Right lobe of liver (tissue), 4 donors: ENCODE data around the gene BPTF.
"Not testable (repeated sequence)": the region's sequence is repeated elsewhere in the genome, so short reads cannot be mapped to it uniquely, and the experiment has no call there.

ENCODE experiments used
- POLR2A ChIP-seq: fragments of 450-650 bp; IDR thresholded peaks from one replicate; pipeline ENCODE4 v1.6.1; 2017; ENCODE audit warnings: antibody characterized with exemption, mild to moderate bottlenecking
- TF ChIP-seq, protein P1 (sequence below), 4 donors: fragments of 200-600 bp in 3 of 4; fragments of 450-650 bp in 1 of 4; IDR thresholded peaks; one replicate each; pipeline versions ENCODE4 v1.5.1 to v1.8.0; 2016 to 2022; ENCODE audit warnings: antibody characterized with exemption in 4 of 4, mild to moderate bottlenecking in 2 of 4
- donor health status: DM: no; HTN: no; CAD: no.
- donor health status: DM: no; HTN: no; CAD: no.
- donor health status: DM: no; HTN: yes; CAD: no.

DNA sequence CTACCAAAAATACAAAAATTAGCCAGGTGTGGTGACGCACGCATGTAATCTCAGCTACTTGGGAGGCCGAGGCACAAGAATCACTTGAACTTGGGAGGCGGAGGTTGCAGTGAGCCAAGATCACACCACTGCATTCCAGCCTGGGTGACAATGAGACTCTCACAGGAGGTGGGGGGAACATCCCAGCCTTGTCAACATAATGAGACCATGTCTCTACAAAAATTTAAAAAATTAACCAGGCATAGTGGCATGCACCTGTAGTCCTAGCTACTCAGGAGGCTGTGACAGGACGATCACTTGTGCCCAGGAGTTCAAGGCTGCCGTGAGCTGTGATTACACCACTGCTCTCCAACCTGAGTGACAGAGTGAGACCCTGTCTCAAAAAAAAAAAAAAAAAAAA is 151.0 kb downstream of the BPTF start:
- TF ChIP-seq, protein P1, sequence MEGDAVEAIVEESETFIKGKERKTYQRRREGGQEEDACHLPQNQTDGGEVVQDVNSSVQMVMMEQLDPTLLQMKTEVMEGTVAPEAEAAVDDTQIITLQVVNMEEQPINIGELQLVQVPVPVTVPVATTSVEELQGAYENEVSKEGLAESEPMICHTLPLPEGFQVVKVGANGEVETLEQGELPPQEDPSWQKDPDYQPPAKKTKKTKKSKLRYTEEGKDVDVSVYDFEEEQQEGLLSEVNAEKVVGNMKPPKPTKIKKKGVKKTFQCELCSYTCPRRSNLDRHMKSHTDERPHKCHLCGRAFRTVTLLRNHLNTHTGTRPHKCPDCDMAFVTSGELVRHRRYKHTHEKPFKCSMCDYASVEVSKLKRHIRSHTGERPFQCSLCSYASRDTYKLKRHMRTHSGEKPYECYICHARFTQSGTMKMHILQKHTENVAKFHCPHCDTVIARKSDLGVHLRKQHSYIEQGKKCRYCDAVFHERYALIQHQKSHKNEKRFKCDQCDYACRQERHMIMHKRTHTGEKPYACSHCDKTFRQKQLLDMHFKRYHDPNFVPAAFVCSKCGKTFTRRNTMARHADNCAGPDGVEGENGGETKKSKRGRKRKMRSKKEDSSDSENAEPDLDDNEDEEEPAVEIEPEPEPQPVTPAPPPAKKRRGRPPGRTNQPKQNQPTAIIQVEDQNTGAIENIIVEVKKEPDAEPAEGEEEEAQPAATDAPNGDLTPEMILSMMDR (IDR thresholded peaks at IDR 0.05) = not testable (repeated sequence)
- not testable (repeated sequence) for TF ChIP-seq POLR2A
